Dendritic cell treated with granulocyte-macrophage colony-stimulating factor and Interleukin-4, amounts not matched to agents 40 ng/mL and 50 ng/mL, for 4 days (primary cell): Measurements from ENCODE around the gene FIP1L1.

Experiments used
- H3K27ac Mint-ChIP-seq: one replicate; pipeline ENCODE4 v1.8.0; 2022; ENCODE audit warnings: mild to moderate bottlenecking, mixed read lengths
- H3K27me3 Mint-ChIP-seq: one replicate; pipeline ENCODE4 v1.8.0; 2022; ENCODE audit warnings: mild to moderate bottlenecking, mixed read lengths
- H3K36me3 Mint-ChIP-seq: one replicate; pipeline ENCODE4 v1.8.0; 2022; ENCODE audit warnings: low read depth, mixed read lengths
- H3K4me1 Mint-ChIP-seq: one replicate; pipeline ENCODE4 v1.8.0; 2022; ENCODE audit warnings: low read depth, mixed read lengths
- H3K4me3 Mint-ChIP-seq: one replicate; pipeline ENCODE4 v1.8.0; 2022; ENCODE audit warnings: mild to moderate bottlenecking, moderate library complexity, mixed read lengths
- H3K9me3 Mint-ChIP-seq: one replicate; pipeline ENCODE4 v1.8.0; 2022; ENCODE audit warnings: mixed read lengths
- intact Hi-C: fragments of 100-400 bp; cut with micrococcal nuclease; formaldehyde crosslinking; loops from one replicate; pipeline ENCODE4 v1.15.0; 2022

Gene FIP1L1

GRCh38 chr4:53489279-53489889 lies 111.9 kb downstream of the FIP1L1 start:
- H3K36me3 Mint-ChIP-seq: no peaks in the 10 kb centered on the region
- H3K27ac Mint-ChIP-seq: no peak overlapping the region
- H3K4me1 Mint-ChIP-seq: no peaks in the 10 kb centered on the region
- intact Hi-C loops: no loop called here
- H3K27me3 Mint-ChIP-seq: peaks cover 6% of the 10 kb centered on the region
- no peaks in the 10 kb centered on the region for H3K9me3 Mint-ChIP-seq
- H3K4me3 Mint-ChIP-seq: no peak overlapping the region

- H3K9me3 Mint-ChIP-seq: no peaks in the 10 kb centered on the region
- intact Hi-C loops: loop anchor here (5.0 to 10.0 kb wide), 2 partner anchors 312 to 744 kb away; no protein-coding TSS in a partner anchor
- H3K4me1 Mint-ChIP-seq: no peaks in the 10 kb centered on the region
- H3K4me3 Mint-ChIP-seq: no peak overlapping the region
- no peak overlapping the region for H3K27ac Mint-ChIP-seq
- peaks cover 5% of the 10 kb centered on the region for H3K27me3 Mint-ChIP-seq
- H3K36me3 Mint-ChIP-seq: no peaks in the 10 kb centered on the region
Measured at GRCh38 chr4:53490161-53490956, 112.9 kb downstream of the FIP1L1 start.

GRCh38 chr4:53490965-53491622 lies 113.7 kb downstream of the FIP1L1 start:
- Mint-ChIP-seq H3K36me3 (no peaks in the 10 kb centered on the region), H3K4me1 (no peaks in the 10 kb centered on the region), H3K27me3 (peaks cover 4% of the 10 kb centered on the region), H3K9me3 (no peaks in the 10 kb centered on the region), H3K27ac (no peak overlapping the region), H3K4me3 (no peak overlapping the region)
- intact Hi-C loops: loop anchor here (5.0 to 10.0 kb wide), 2 partner anchors 311 to 744 kb away; no protein-coding TSS in a partner anchor

- Mint-ChIP-seq H3K36me3 (no peaks in the 10 kb centered on the region), H3K4me1 (no peaks in the 10 kb centered on the region), H3K4me3 (no peak overlapping the region), H3K9me3 (no peaks in the 10 kb centered on the region), H3K27me3 (no peaks in the 10 kb centered on the region), H3K27ac (no peak overlapping the region)
- intact Hi-C loops: loop anchor here (5.0 to 10.0 kb wide), 2 partner anchors 307 to 740 kb away; no protein-coding TSS in a partner anchor
Measured at GRCh38 chr4:53494851-53495250, 117.4 kb downstream of the FIP1L1 start.

- H3K4me3 Mint-ChIP-seq: no peak overlapping the region
- intact Hi-C loops: loop anchor here (10.0 kb wide), 1 partner anchor 737 kb away; no protein-coding TSS in a partner anchor
- no peak overlapping the region for H3K27ac Mint-ChIP-seq
- H3K36me3 Mint-ChIP-seq: no peaks in the 10 kb centered on the region
- no peaks in the 10 kb centered on the region for H3K27me3 Mint-ChIP-seq
- H3K9me3 Mint-ChIP-seq: no peaks in the 10 kb centered on the region
- H3K4me1 Mint-ChIP-seq: no peaks in the 10 kb centered on the region
Measured at GRCh38 chr4:53497487-53498244, 120.2 kb downstream of the FIP1L1 start.

- no peaks in the 10 kb centered on the region for H3K36me3 Mint-ChIP-seq
- no peaks in the 10 kb centered on the region for H3K9me3 Mint-ChIP-seq
- H3K4me1 Mint-ChIP-seq: no peaks in the 10 kb centered on the region
- H3K27me3 Mint-ChIP-seq: no peaks in the 10 kb centered on the region
- intact Hi-C loops: loop anchor here (10.0 kb wide), 1 partner anchor 736 kb away; no protein-coding TSS in a partner anchor
- no peak overlapping the region for H3K27ac Mint-ChIP-seq
- H3K4me3 Mint-ChIP-seq: no peak overlapping the region
Measured at GRCh38 chr4:53498706-53499105, 121.3 kb downstream of the FIP1L1 start.

GRCh38 chr4:53499791-53500190 lies 122.3 kb downstream of the FIP1L1 start:
- Mint-ChIP-seq H3K36me3 (no peaks in the 10 kb centered on the region), H3K4me3 (no peak overlapping the region), H3K9me3 (no peaks in the 10 kb centered on the region), H3K27ac (no peak overlapping the region), H3K27me3 (no peaks in the 10 kb centered on the region), H3K4me1 (no peaks in the 10 kb centered on the region)
- intact Hi-C loops: loop anchor here (10.0 kb wide), 1 partner anchor 735 kb away; no protein-coding TSS in a partner anchor

- Mint-ChIP-seq H3K27ac (no peak overlapping the region), H3K36me3 (no peaks in the 10 kb centered on the region), H3K4me1 (no peaks in the 10 kb centered on the region), H3K9me3 (no peaks in the 10 kb centered on the region), H3K4me3 (no peak overlapping the region), H3K27me3 (no peaks in the 10 kb centered on the region)
- intact Hi-C loops: no loop called here
Measured at GRCh38 chr4:53500546-53500945, 123.1 kb downstream of the FIP1L1 start.

- intact Hi-C loops: no loop called here
- Mint-ChIP-seq H3K36me3 (no peaks in the 10 kb centered on the region), H3K4me1 (no peaks in the 10 kb centered on the region), H3K27me3 (no peaks in the 10 kb centered on the region), H3K27ac (no peak overlapping the region), H3K4me3 (no peak overlapping the region), H3K9me3 (no peaks in the 10 kb centered on the region)
Measured at GRCh38 chr4:53501561-53501960, 124.1 kb downstream of the FIP1L1 start.

- H3K4me1 Mint-ChIP-seq: no peaks in the 10 kb centered on the region
- H3K9me3 Mint-ChIP-seq: no peaks in the 10 kb centered on the region
- H3K36me3 Mint-ChIP-seq: no peaks in the 10 kb centered on the region
- H3K27ac Mint-ChIP-seq: no peak overlapping the region
- intact Hi-C loops: no loop called here
- H3K27me3 Mint-ChIP-seq: no peaks in the 10 kb centered on the region
- H3K4me3 Mint-ChIP-seq: no peak overlapping the region
Measured at GRCh38 chr4:53502094-53502493, 124.7 kb downstream of the FIP1L1 start.

GRCh38 chr4:53505947-53506346 lies 128.5 kb downstream of the FIP1L1 start:
- Mint-ChIP-seq H3K36me3 (no peaks in the 10 kb centered on the region), H3K27me3 (no peaks in the 10 kb centered on the region), H3K4me1 (no peaks in the 10 kb centered on the region), H3K4me3 (no peak overlapping the region), H3K27ac (no peak overlapping the region), H3K9me3 (no peaks in the 10 kb centered on the region)
- intact Hi-C loops: no loop called here

GRCh38 chr4:53507058-53507457 lies 129.6 kb downstream of the FIP1L1 start:
- no peaks in the 10 kb centered on the region for H3K9me3 Mint-ChIP-seq
- intact Hi-C loops: no loop called here
- H3K27ac Mint-ChIP-seq: no peak overlapping the region
- no peaks in the 10 kb centered on the region for H3K27me3 Mint-ChIP-seq
- H3K4me3 Mint-ChIP-seq: no peak overlapping the region
- no peaks in the 10 kb centered on the region for H3K4me1 Mint-ChIP-seq
- no peaks in the 10 kb centered on the region for H3K36me3 Mint-ChIP-seq

- intact Hi-C loops: no loop called here
- Mint-ChIP-seq H3K27me3 (no peaks in the 10 kb centered on the region), H3K4me1 (no peaks in the 10 kb centered on the region), H3K36me3 (no peaks in the 10 kb centered on the region), H3K4me3 (no peak overlapping the region), H3K9me3 (no peaks in the 10 kb centered on the region), H3K27ac (no peak overlapping the region)
Measured at GRCh38 chr4:53507671-53508286, 130.3 kb downstream of the FIP1L1 start.
